ACHN (cell line): ENCODE data around the gene ATN1.

Source experiments
- DNase-seq: peaks from one replicate; pipeline ENCODE4 v3.0.0-alpha.2; 2015
- in situ Hi-C: cut with HindIII; loops from 2 replicates; pipeline ENCODE4 v1.10.0; 2017; ENCODE audit warnings: low sequenced_read_pairs, low pct_ligation_motif_present, low pct_unique_long_range_greater_than_20kb

ATN1 gene

GRCh38 chr12:6938353-6939190 lies 10.8 kb downstream of the ATN1 start:
- in situ Hi-C loops: no loop called here
- DNase-seq: no peak

- in situ Hi-C loops: no loop called here
- DNase-seq: no peak
These were observed 11.4 kb downstream of the ATN1 start for GRCh38 chr12:6939191-6939540.

- in situ Hi-C loops: no loop called here
- no peak for DNase-seq
These were observed 13.5 kb downstream of the ATN1 start for GRCh38 chr12:6941267-6941666.

- DNase-seq: no peak
- in situ Hi-C loops: no loop called here
These were observed 14.0 kb downstream of the ATN1 start for GRCh38 chr12:6941782-6942181.

- DNase-seq: peak; percentile 21
- in situ Hi-C loops: no loop called here
These were observed 14.5 kb downstream of the ATN1 start for GRCh38 chr12:6942331-6942665.

GRCh38 chr12:6943389-6943721 lies 15.6 kb downstream of the ATN1 start:
- in situ Hi-C loops: no loop called here
- DNase-seq: peak; percentile 96

GRCh38 chr12:6943722-6944380 lies 16.1 kb downstream of the ATN1 start, which contains the start of the genes C12orf57 and RNU7-1:
Gene C12orf57, plus strand, starts transcription at chr12:6944022. Its CDS starts 100 bp downstream, at chr12:6944122.
Gene RNU7-1, plus strand, starts transcription at chr12:6943816.
- in situ Hi-C loops: no loop called here
- DNase-seq: peak; percentile 95

GRCh38 chr12:6944381-6945186 lies 16.8 kb downstream of the ATN1 start:
- in situ Hi-C loops: no loop called here
- DNase-seq: peak; percentile 97

- DNase-seq: no peak
- in situ Hi-C loops: no loop called here
These were observed 17.9 kb downstream of the ATN1 start for GRCh38 chr12:6945613-6946012.

- DNase-seq: peak; percentile 99
- in situ Hi-C loops: no loop called here
These were observed 18.5 kb downstream of the ATN1 start for GRCh38 chr12:6946033-6946919.

- in situ Hi-C loops: no loop called here
- DNase-seq: no peak
These were observed 19.2 kb downstream of the ATN1 start for GRCh38 chr12:6946920-6947374.

GRCh38 chr12:6947615-6948014 lies 19.9 kb downstream of the ATN1 start:
- no peak for DNase-seq
- in situ Hi-C loops: no loop called here

GRCh38 chr12:6948873-6949594 lies 21.3 kb downstream of the ATN1 start:
- DNase-seq: no peak
- in situ Hi-C loops: no loop called here

- DNase-seq: no peak
- in situ Hi-C loops: no loop called here
These were observed 22.6 kb downstream of the ATN1 start for GRCh38 chr12:6950401-6950801.

- no peak for DNase-seq
- in situ Hi-C loops: no loop called here
These were observed 23.2 kb downstream of the ATN1 start, which contains the start of gene PTPN6 for GRCh38 chr12:6950811-6951540. Gene PTPN6, plus strand, starts transcription at chr12:6951356. Its CDS starts 157 bp downstream, at chr12:6951513.

GRCh38 chr12:6951551-6952120 lies 23.9 kb downstream of the ATN1 start:
- no peak for DNase-seq
- in situ Hi-C loops: no loop called here
